Measurements from ENCODE around the gene NOP10. TPM values are rescaled to one million over a fixed set of nuclear protein-coding genes. Genes with fewer than 3 reads are reported as not detected.
A peak's percentile ranks its signal among the peaks of the same experiment; 100 is the strongest.

The NOP10 gene
- total RNA-seq, 3 donors from 2014 or later (not counting 1 experiment from before 2014, with no cell fraction given) = 56.6 to 69.9 (median 56.7) TPM

GRCh38 chr15:34370643-34371042, 27.7 kb upstream of the NOP10 start:
- DNase-seq (no peak), ATAC-seq (no peak)
- TF ChIP-seq CTCF (IDR thresholded peaks at IDR 0.05) = no peak
- Histone ChIP-seq H3K27me3 (ENCODE audit: control insufficient read depth, insufficient read depth, low read length) (no peaks in the 10 kb centered on the region), H3K36me3 (ENCODE audit: control insufficient read depth, insufficient read depth, low read length) (no peaks in the 10 kb centered on the region), H3K4me1 (ENCODE audit: control insufficient read depth, insufficient read depth, low read length) (peaks cover 25% of the 10 kb centered on the region), H3K9me3 (ENCODE audit: control insufficient read depth, insufficient read depth, low read length) (no peaks in the 10 kb centered on the region), H3K4me3 (ENCODE audit: low read length) (no peak overlapping the region), H3K27ac (ENCODE audit: low read length) (no peak overlapping the region)
- Mint-ChIP-seq H3K27me3 (ENCODE audit: low read depth in 2 of 2) (no peaks in the 10 kb centered on the region), H3K27ac (no peak overlapping the region), H3K36me3 (no peaks in the 10 kb centered on the region), H3K9me3 (no peaks in the 10 kb centered on the region), H3K4me1 (peaks cover 20 to 26% of the 10 kb centered on the region in 2 donors), H3K4me3 (no peak overlapping the region)
- WGBS (ENCODE audit: insufficient coverage) = 73% methylated on average over 2 of the region's 2 CpGs
- intact Hi-C loops (cut with micrococcal nuclease) = no loop called here

- H3K27ac Mint-ChIP-seq = no peak overlapping the region
- Histone ChIP-seq H3K4me3 (ENCODE audit: low read length) (no peak overlapping the region), H3K27ac (ENCODE audit: low read length) (no peak overlapping the region), H3K9me3 (ENCODE audit: control insufficient read depth, insufficient read depth, low read length) (no peaks in the 10 kb centered on the region), H3K36me3 (ENCODE audit: control insufficient read depth, insufficient read depth, low read length) (no peaks in the 10 kb centered on the region), H3K27me3 (ENCODE audit: control insufficient read depth, insufficient read depth, low read length) (no peaks in the 10 kb centered on the region), H3K4me1 (ENCODE audit: control insufficient read depth, insufficient read depth, low read length) (peaks cover 30% of the 10 kb centered on the region)
- no peak for ATAC-seq
- no peaks in the 10 kb centered on the region for H3K36me3 Mint-ChIP-seq
- no peaks in the 10 kb centered on the region for H3K27me3 Mint-ChIP-seq (ENCODE audit: low read depth in 2 of 2)
- 73% methylated on average over 2 of the region's 2 CpGs for WGBS (ENCODE audit: insufficient coverage)
- DNase-seq = no peak
- intact Hi-C loops (cut with micrococcal nuclease) = no loop called here
- H3K9me3 Mint-ChIP-seq = no peaks in the 10 kb centered on the region
- TF ChIP-seq CTCF (IDR thresholded peaks at IDR 0.05) = no peak
- H3K4me3 Mint-ChIP-seq = peak overlapping the region; percentile 28
- H3K4me1 Mint-ChIP-seq = peaks cover 23 to 30% of the 10 kb centered on the region in 2 donors
Observed at GRCh38 chr15:34370129-34370528, 27.2 kb upstream of the NOP10 start.

GRCh38 chr15:34367101-34368081, 24.5 kb upstream of the NOP10 start, which contains the start of gene LPCAT4:
Gene LPCAT4, minus strand, starts transcription at chr15:34367196. Its CDS starts 96 bp downstream, at chr15:34367100.
- H3K4me3 ChIP-seq (ENCODE audit: low read length) = peak within 1 kb of the TSS; percentile 95
- Mint-ChIP-seq H3K9me3 (no peaks in the 10 kb centered on the region), H3K4me1 (peaks cover 23 to 35% of the 10 kb centered on the region in 2 donors), H3K27me3 (ENCODE audit: low read depth in 2 of 2) (no peaks in the 10 kb centered on the region), H3K27ac (peak within 1 kb of the TSS; percentile 88 to 91), H3K36me3 (no peaks in the 10 kb centered on the region), H3K4me3 (peak within 1 kb of the TSS; percentile 98)
- ATAC-seq = peak; percentile 88 to 96 (median 92)
- no peaks in the 10 kb centered on the region for H3K27me3 ChIP-seq (ENCODE audit: control insufficient read depth, insufficient read depth, low read length)
- peak; percentile 99 for TF ChIP-seq CTCF (IDR thresholded peaks at IDR 0.05)
- WGBS (ENCODE audit: insufficient coverage) = under 1% methylated on average over 80 of the region's 80 CpGs
- H3K4me1 ChIP-seq (ENCODE audit: control insufficient read depth, insufficient read depth, low read length) = peaks cover 37% of the 10 kb centered on the region
- intact Hi-C loops (cut with micrococcal nuclease) = loop anchor here (1.0 to 2.0 kb wide), 5 partner anchors 24 to 305 kb away; partner anchors contain the start of genes EMC7, NOP10 and NUTM1
- H3K9me3 ChIP-seq (ENCODE audit: control insufficient read depth, insufficient read depth, low read length) = no peaks in the 10 kb centered on the region
- no peaks in the 10 kb centered on the region for H3K36me3 ChIP-seq (ENCODE audit: control insufficient read depth, insufficient read depth, low read length)
- peak; percentile 83 to 95 for DNase-seq
- peak within 1 kb of the TSS; percentile 86 for H3K27ac ChIP-seq (ENCODE audit: low read length)

All from natural killer cell (primary cell).